WTC11 (cell line): ENCODE measurements around the gene SIAE. TPM values are rescaled to one million over a fixed set of nuclear protein-coding genes. Genes with fewer than 3 reads are reported as not detected.

Source experiments
- ATAC-seq: fragments of 200-7000 bp; cut with Tn5 transposase; 2 replicates; pipeline ENCODE4 v1.10.0; 2021; ENCODE audit warnings: mild to moderate bottlenecking, moderate library complexity
- CTCF ChIA-PET: fragments of 300-600 bp; sonication (Branson Sonifier 250); formaldehyde crosslinking; loops from one replicate; lab custom pipeline; 2021; ENCODE audit warnings: antibody characterized with exemption; lab: Charles Lee
- POLR2A ChIA-PET: fragments of 350-600 bp; sonication (Branson Sonifier 250); formaldehyde crosslinking; loops from one replicate; lab custom pipeline; 2021; ENCODE audit warnings: antibody characterized with exemption; lab: Charles Lee
- DNase-seq: peaks from one replicate; pipeline ENCODE4 v3.0.0; 2021; ENCODE audit warnings: low spot score
- H3K27ac Mint-ChIP-seq: 2 replicates; pipeline ENCODE4 v1.8.0; 2021; ENCODE audit warnings: mixed read lengths
- H3K27me3 Mint-ChIP-seq: 2 replicates; pipeline ENCODE4 v1.8.0; 2021; ENCODE audit warnings: low read depth, mild to moderate bottlenecking, moderate library complexity, mixed read lengths
- H3K36me3 Mint-ChIP-seq: 2 replicates; pipeline ENCODE4 v1.8.0; 2021; ENCODE audit warnings: mixed read lengths
- H3K4me1 Mint-ChIP-seq: 2 replicates; pipeline ENCODE4 v1.8.0; 2022; ENCODE audit warnings: mixed read lengths
- H3K4me3 Mint-ChIP-seq: 2 replicates; pipeline ENCODE4 v1.8.0; 2021; ENCODE audit warnings: mild to moderate bottlenecking, moderate library complexity, mixed read lengths
- H3K9me3 Mint-ChIP-seq: 2 replicates; pipeline ENCODE4 v1.8.0; 2021; ENCODE audit warnings: mixed read lengths
- ATF1 ChIP-seq: sonication (generic); formaldehyde crosslinking; IDR thresholded peaks from 2 replicates; pipeline ENCODE4 v1.8.1; 2023; ENCODE audit warnings: mild to moderate bottlenecking, moderate library complexity, missing genetic modification reagents
- CREB1 ChIP-seq: sonication (generic); formaldehyde crosslinking; IDR thresholded peaks from 2 replicates; pipeline ENCODE4 v1.8.0; 2023; ENCODE audit warnings: mild to moderate bottlenecking, missing genetic modification reagents
- KAT7 ChIP-seq: sonication (generic); formaldehyde crosslinking; IDR thresholded peaks from 2 replicates; pipeline ENCODE4 v1.8.1; 2023; ENCODE audit warnings: missing genetic modification reagents, mild to moderate bottlenecking, borderline replicate concordance
- NFATC4 ChIP-seq: fragments of 250-450 bp; sonication (Bioruptor Pico); IDR thresholded peaks from 2 replicates; pipeline ENCODE4 v1.9.0; 2021; ENCODE audit warnings: mild to moderate bottlenecking
- NFYB ChIP-seq: sonication (generic); formaldehyde crosslinking; conservative IDR thresholded peaks from 2 replicates; pipeline ENCODE4 v1.8.0; 2022; ENCODE audit warnings: low read depth, missing genetic modification reagents
- OVOL2 ChIP-seq: fragments of 250-450 bp; sonication (Bioruptor Pico); IDR thresholded peaks from 2 replicates; pipeline ENCODE4 v1.9.0; 2021; ENCODE audit warnings: mild to moderate bottlenecking, borderline replicate concordance
- PRRX2 ChIP-seq: fragments of 250-450 bp; sonication (Bioruptor Pico); IDR thresholded peaks from 2 replicates; pipeline ENCODE4 v1.8.0; 2021; ENCODE audit warnings: mild to moderate bottlenecking
- RELA ChIP-seq: sonication (generic); formaldehyde crosslinking; IDR thresholded peaks from 2 replicates; pipeline ENCODE4 v1.8.1; 2022; ENCODE audit warnings: missing genetic modification reagents, mild to moderate bottlenecking, borderline replicate concordance
- SMAD3 ChIP-seq: sonication (generic); formaldehyde crosslinking; IDR thresholded peaks from 2 replicates; pipeline ENCODE4 v1.8.0; 2022; ENCODE audit warnings: missing genetic modification reagents, mild to moderate bottlenecking, borderline replicate concordance
- SP1 ChIP-seq: sonication (generic); formaldehyde crosslinking; conservative IDR thresholded peaks from 2 replicates; pipeline ENCODE4 v1.8.1; 2022; ENCODE audit warnings: missing genetic modification reagents
- TCF7 ChIP-seq: sonication (generic); formaldehyde crosslinking; IDR thresholded peaks from 2 replicates; pipeline ENCODE4 v1.8.0; 2022; ENCODE audit warnings: mild to moderate bottlenecking, low read depth, missing genetic modification reagents, moderate library complexity
- TP53 ChIP-seq: sonication (generic); formaldehyde crosslinking; IDR thresholded peaks from 2 replicates; pipeline ENCODE4 v1.8.1; 2023; ENCODE audit warnings: mild to moderate bottlenecking, missing genetic modification reagents
- ZNF138 ChIP-seq: sonication (generic); formaldehyde crosslinking; conservative IDR thresholded peaks from 2 replicates; pipeline ENCODE4 v1.8.1; 2022; ENCODE audit warnings: mild to moderate bottlenecking, moderate library complexity, missing genetic modification reagents
- ZNF416 ChIP-seq: fragments of 250-450 bp; sonication (Bioruptor Pico); IDR thresholded peaks from 2 replicates; pipeline ENCODE4 v1.9.0; 2021; ENCODE audit warnings: mild to moderate bottlenecking, inconsistent platforms
- ZNF423 ChIP-seq: fragments of 250-450 bp; sonication (Bioruptor Pico); IDR thresholded peaks from 2 replicates; pipeline ENCODE4 v2.1.2; 2022; ENCODE audit warnings: mild to moderate bottlenecking, moderate library complexity
- ZNF671 ChIP-seq: fragments of 250-450 bp; sonication (Bioruptor Pico); IDR thresholded peaks from 2 replicates; pipeline ENCODE4 v1.8.0; 2021; ENCODE audit warnings: mild to moderate bottlenecking
- total RNA-seq: library from RNA; stranded (reverse); gene quantifications from 3 replicates; pipeline ENCODE4 v1.2.3, GENCODE V29; 2021
- TF ChIP-seq, protein P1 (sequence below): fragments of 250-450 bp; sonication (Bioruptor Pico); IDR thresholded peaks from 2 replicates; pipeline ENCODE4 v1.9.0; 2021; ENCODE audit warnings: moderate library complexity, mild to moderate bottlenecking, inconsistent platforms, borderline replicate concordance
- TF ChIP-seq, protein P2 (sequence below): sonication (generic); formaldehyde crosslinking; IDR thresholded peaks from 2 replicates; pipeline ENCODE4 v1.8.1; 2022; ENCODE audit warnings: low read depth, missing genetic modification reagents, borderline replicate concordance
- TF ChIP-seq, protein P3 (sequence below): sonication (generic); formaldehyde crosslinking; IDR thresholded peaks from 2 replicates; pipeline ENCODE4 v1.8.0; 2023; ENCODE audit warnings: missing genetic modification reagents
- TF ChIP-seq, protein P4 (sequence below): sonication (generic); formaldehyde crosslinking; IDR thresholded peaks from 2 replicates; pipeline ENCODE4 v1.8.1; 2023; ENCODE audit warnings: mild to moderate bottlenecking, missing genetic modification reagents
- TF ChIP-seq, protein P5 (sequence below): sonication (generic); formaldehyde crosslinking; IDR thresholded peaks from 2 replicates; pipeline ENCODE4 v1.8.1; 2022; ENCODE audit warnings: mild to moderate bottlenecking, missing genetic modification reagents, moderate library complexity, borderline replicate concordance

The SIAE gene
- total RNA-seq, 1 experiment from 2014 or later: 4.9 TPM

DNA sequence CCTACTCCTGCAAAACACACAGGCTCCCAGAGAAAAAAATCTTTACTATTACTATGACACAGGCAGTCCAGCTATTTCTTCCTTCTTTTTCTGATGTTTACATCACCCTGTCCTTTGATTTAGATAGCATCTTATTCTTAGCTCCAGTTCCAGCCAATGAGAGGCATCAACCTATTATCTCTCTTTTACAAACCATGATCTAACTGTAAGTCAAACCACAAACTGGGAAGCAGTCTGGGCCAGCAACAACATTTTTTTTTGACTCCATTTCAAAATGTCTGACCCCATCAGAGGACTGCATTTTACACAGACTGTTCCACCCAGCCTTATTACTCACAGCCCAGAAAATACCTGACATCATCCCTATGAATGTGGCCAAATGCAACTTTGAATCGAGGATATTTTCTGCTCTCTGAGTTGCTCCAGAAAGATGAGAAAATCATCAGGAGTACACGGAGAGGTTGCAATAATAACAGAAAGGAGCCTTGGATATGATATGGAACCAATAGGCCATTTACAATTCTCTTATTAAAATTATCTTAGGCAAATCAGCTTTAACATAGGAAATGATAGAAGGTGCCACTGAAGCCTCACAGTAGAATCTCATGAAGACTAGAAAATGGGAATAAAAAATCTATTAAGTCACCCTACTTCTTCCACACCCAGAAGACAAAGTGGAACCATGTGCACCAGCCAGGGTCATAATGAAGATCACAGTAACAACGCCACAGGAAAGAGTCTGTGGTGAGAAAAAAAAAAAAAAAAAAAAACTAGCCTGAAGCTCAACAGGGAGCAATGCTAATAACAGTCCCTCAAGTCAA, 29.7 kb downstream of the SIAE start (continued):
- TF ChIP-seq NFATC4 (CRISPR knock-in tag) (no peak), ZNF423 (CRISPR knock-in tag) (no peak), SP1 (CRISPR knock-in tag) (no peak), CREB1 (CRISPR knock-in tag) (no peak), ZNF416 (CRISPR knock-in tag) (no peak), PRRX2 (CRISPR knock-in tag) (no peak), ATF1 (CRISPR knock-in tag) (no peak), KAT7 (CRISPR knock-in tag) (no peak), SMAD3 (CRISPR knock-in tag) (no peak)
- TF ChIP-seq, protein P1, sequence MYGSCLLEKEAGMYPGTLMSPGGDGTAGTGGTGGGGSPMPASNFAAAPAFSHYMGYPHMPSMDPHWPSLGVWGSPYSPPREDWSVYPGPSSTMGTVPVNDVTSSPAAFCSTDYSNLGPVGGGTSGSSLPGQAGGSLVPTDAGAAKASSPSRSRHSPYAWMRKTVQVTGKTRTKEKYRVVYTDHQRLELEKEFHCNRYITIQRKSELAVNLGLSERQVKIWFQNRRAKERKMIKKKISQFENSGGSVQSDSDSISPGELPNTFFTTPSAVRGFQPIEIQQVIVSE (CRISPR knock-in tag): no peak
- TF ChIP-seq, all 79 proteins: peak for 0

DNA sequence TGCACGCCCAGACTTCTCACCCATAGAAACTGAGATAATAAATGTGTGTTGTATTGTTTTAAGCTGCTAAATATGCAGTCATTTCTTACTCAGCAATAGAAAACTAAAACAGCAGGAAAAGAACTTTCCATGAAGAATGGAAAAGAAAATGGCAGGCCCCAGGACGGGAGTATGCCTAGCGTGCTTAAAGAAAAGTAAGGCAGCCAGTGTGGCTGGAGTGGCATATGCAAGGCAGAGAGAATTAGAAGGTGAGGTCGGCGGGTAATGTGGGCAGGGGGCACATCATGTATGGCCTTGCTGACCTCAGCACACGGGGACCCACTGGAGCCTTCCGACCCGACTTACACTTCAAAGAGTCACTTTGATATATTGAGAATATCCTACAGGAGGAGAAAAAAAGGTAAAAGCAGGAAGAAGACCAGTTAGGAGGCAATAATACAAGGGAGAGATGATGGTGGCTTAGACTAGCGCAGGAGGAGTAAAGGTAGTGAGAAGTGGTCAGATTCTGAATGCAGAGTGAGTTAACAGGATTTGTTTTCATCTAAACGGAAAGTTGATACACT, 30.4 kb downstream of the SIAE start:
- TF ChIP-seq NFYB (CRISPR knock-in tag): no peak
- TF ChIP-seq, protein P2, sequence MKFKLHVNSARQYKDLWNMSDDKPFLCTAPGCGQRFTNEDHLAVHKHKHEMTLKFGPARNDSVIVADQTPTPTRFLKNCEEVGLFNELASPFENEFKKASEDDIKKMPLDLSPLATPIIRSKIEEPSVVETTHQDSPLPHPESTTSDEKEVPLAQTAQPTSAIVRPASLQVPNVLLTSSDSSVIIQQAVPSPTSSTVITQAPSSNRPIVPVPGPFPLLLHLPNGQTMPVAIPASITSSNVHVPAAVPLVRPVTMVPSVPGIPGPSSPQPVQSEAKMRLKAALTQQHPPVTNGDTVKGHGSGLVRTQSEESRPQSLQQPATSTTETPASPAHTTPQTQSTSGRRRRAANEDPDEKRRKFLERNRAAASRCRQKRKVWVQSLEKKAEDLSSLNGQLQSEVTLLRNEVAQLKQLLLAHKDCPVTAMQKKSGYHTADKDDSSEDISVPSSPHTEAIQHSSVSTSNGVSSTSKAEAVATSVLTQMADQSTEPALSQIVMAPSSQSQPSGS: no peak
- TF ChIP-seq PRRX2 (CRISPR knock-in tag): no peak
- TF ChIP-seq, protein P3, sequence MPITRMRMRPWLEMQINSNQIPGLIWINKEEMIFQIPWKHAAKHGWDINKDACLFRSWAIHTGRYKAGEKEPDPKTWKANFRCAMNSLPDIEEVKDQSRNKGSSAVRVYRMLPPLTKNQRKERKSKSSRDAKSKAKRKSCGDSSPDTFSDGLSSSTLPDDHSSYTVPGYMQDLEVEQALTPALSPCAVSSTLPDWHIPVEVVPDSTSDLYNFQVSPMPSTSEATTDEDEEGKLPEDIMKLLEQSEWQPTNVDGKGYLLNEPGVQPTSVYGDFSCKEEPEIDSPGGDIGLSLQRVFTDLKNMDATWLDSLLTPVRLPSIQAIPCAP: no peak
- no peak for TF ChIP-seq RELA (CRISPR knock-in tag)
- TF ChIP-seq, protein P4, sequence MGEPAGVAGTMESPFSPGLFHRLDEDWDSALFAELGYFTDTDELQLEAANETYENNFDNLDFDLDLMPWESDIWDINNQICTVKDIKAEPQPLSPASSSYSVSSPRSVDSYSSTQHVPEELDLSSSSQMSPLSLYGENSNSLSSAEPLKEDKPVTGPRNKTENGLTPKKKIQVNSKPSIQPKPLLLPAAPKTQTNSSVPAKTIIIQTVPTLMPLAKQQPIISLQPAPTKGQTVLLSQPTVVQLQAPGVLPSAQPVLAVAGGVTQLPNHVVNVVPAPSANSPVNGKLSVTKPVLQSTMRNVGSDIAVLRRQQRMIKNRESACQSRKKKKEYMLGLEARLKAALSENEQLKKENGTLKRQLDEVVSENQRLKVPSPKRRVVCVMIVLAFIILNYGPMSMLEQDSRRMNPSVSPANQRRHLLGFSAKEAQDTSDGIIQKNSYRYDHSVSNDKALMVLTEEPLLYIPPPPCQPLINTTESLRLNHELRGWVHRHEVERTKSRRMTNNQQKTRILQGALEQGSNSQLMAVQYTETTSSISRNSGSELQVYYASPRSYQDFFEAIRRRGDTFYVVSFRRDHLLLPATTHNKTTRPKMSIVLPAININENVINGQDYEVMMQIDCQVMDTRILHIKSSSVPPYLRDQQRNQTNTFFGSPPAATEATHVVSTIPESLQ (CRISPR knock-in tag): no peak
- TF ChIP-seq, protein P5, sequence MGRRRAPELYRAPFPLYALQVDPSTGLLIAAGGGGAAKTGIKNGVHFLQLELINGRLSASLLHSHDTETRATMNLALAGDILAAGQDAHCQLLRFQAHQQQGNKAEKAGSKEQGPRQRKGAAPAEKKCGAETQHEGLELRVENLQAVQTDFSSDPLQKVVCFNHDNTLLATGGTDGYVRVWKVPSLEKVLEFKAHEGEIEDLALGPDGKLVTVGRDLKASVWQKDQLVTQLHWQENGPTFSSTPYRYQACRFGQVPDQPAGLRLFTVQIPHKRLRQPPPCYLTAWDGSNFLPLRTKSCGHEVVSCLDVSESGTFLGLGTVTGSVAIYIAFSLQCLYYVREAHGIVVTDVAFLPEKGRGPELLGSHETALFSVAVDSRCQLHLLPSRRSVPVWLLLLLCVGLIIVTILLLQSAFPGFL (CRISPR knock-in tag): no peak
- no peak for TF ChIP-seq OVOL2 (CRISPR knock-in tag)
- TF ChIP-seq TP53 (CRISPR knock-in tag): no peak
- TF ChIP-seq TCF7 (CRISPR knock-in tag): no peak
- no peak for TF ChIP-seq ATF1 (CRISPR knock-in tag)
- no peak for TF ChIP-seq ZNF671 (CRISPR knock-in tag)
- TF ChIP-seq, protein P1 (CRISPR knock-in tag): no peak
- TF ChIP-seq ZNF138 (CRISPR knock-in tag): no peak
- POLR2A ChIA-PET: no interaction called here
- Mint-ChIP-seq H3K9me3 (peaks cover 9% of the 10 kb centered on the region), H3K4me1 (peaks cover 9% of the 10 kb centered on the region), H3K27ac (no peak overlapping the region), H3K4me3 (no peak overlapping the region), H3K27me3 (no peaks in the 10 kb centered on the region; the same call in 1 of the 2 replicates), H3K36me3 (peaks cover 14% of the 10 kb centered on the region; the same call in 1 of the 2 replicates)
- no peak for DNase-seq
- ATAC-seq: no peak
- CTCF ChIA-PET: interaction anchor here (1.3 kb wide), 1 partner anchor 195 kb away, joined by 4 read pairs; no protein-coding TSS in a partner anchor
